GM12865 (cell line): ENCODE data around the gene MCM3AP.

ENCODE experiments used
- DNase-seq: peaks from one replicate; pipeline ENCODE4 v3.0.0; 2010; ENCODE audit warnings: low read depth
- H3K4me3 ChIP-seq: 2 replicates; pipeline ENCODE4 v1.5.1; 2011; ENCODE audit warnings: mild to moderate bottlenecking, low read depth, low read length, control low read depth
- TF ChIP-seq, protein P1 (sequence below): IDR thresholded peaks from 2 replicates; pipeline ENCODE4 v1.5.1; 2011; ENCODE audit warnings: low read length, control low read depth, low read depth, inconsistent platforms; ENCODE audit not compliant: insufficient read depth; ENCODE audit errors: missing control alignments

MCM3AP gene

DNA sequence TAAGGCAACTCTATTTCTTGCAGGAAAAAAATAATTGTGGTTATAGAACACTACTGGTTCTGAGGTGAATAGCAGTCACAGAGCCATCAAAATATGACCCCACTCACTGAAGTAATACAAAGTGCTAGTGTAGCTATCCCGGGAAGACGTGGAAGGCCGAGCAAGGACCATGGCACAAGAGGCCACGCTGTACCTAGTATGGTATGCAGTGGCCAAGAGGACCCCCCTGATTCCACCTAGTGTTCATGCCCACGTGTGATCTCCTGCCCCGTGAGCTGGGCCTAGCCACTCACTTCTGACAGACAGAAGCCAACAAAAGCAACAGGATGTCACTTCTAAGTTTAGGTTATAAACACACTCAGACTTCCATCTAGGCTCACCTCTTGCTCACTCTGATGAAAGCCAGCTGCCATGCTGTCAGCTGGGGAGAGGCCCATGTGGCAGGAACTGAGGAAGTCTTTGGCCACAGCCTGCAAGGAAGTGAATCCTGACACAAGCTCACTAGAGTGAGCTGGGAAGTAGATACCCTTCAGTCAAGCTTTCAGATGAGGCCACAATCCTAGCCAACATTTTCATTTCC is 35.2 kb downstream of the MCM3AP start:
- H3K4me3 ChIP-seq, result no peak overlapping the region
- TF ChIP-seq, protein P1, sequence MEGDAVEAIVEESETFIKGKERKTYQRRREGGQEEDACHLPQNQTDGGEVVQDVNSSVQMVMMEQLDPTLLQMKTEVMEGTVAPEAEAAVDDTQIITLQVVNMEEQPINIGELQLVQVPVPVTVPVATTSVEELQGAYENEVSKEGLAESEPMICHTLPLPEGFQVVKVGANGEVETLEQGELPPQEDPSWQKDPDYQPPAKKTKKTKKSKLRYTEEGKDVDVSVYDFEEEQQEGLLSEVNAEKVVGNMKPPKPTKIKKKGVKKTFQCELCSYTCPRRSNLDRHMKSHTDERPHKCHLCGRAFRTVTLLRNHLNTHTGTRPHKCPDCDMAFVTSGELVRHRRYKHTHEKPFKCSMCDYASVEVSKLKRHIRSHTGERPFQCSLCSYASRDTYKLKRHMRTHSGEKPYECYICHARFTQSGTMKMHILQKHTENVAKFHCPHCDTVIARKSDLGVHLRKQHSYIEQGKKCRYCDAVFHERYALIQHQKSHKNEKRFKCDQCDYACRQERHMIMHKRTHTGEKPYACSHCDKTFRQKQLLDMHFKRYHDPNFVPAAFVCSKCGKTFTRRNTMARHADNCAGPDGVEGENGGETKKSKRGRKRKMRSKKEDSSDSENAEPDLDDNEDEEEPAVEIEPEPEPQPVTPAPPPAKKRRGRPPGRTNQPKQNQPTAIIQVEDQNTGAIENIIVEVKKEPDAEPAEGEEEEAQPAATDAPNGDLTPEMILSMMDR, result no peak
- peak; percentile 52 for DNase-seq

DNA sequence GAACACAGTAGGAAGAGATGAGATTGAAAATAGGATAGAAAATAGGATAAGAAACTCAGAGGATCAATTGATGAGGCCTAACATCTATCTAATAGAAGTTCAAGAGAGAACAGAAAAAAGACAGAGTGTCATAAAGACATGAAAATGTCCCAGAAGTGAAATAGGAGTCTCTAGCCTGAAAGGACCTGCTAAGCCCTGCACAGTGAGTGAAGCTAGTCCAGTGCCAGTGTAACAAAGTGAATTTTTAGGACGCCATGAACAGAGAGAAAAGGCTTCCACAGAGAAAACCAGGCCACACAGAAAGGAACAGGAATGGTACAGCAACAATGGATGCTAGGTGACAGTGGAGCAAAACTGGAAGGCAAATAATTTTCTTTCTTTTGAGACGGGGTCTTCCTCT is 36.6 kb downstream of the MCM3AP start:
- TF ChIP-seq, protein P1, result no peak
- H3K4me3 ChIP-seq, result no peak overlapping the region
- DNase-seq, result no peak

DNA sequence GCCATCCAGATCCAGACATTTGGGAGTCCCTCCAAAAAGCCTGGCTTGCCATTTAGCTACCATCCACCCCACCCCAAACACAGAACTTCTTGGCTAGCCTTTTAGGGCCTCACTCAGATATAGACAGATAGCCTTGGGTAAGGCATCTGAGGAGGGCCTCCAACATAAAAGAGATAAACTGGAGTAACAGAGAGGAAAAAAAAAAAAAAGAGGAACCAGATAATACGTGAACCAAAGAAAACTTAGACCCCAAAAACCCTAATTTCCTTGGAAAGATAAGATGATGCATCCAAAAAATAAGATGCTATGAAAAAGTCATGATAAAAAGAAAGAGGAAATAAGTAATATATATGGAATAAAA is 37.0 kb downstream of the MCM3AP start:
- no peak for DNase-seq
- TF ChIP-seq, protein P1, result no peak

GRCh38 chr21:46247699-46248421 is 37.6 kb downstream of the MCM3AP start:
- TF ChIP-seq, protein P1, result no peak
- no peak overlapping the region for H3K4me3 ChIP-seq
- DNase-seq, result no peak

More for the DNA sequence above, 37.0 kb downstream of the MCM3AP start:
- H3K4me3 ChIP-seq, result no peak overlapping the region

GRCh38 chr21:46246345-46246744 is 39.1 kb downstream of the MCM3AP start:
- H3K4me3 ChIP-seq, result no peak overlapping the region
- no peak for DNase-seq
- TF ChIP-seq, protein P1, result no peak

- no peak for DNase-seq
- TF ChIP-seq, protein P1, result no peak
- H3K4me3 ChIP-seq, result no peak overlapping the region
Measured at GRCh38 chr21:46245213-46245915, 40.0 kb downstream of the MCM3AP start.
